HG03097 (cell line): ENCODE data around the gene SETD7.

Source experiments
- ATAC-seq: cut with Tn5 transposase; IDR thresholded peaks from one replicate; pipeline ENCODE4 v1.9.1; 2021; ENCODE audit not compliant: unreplicated experiment, low FRiP score

SETD7 gene

DNA sequence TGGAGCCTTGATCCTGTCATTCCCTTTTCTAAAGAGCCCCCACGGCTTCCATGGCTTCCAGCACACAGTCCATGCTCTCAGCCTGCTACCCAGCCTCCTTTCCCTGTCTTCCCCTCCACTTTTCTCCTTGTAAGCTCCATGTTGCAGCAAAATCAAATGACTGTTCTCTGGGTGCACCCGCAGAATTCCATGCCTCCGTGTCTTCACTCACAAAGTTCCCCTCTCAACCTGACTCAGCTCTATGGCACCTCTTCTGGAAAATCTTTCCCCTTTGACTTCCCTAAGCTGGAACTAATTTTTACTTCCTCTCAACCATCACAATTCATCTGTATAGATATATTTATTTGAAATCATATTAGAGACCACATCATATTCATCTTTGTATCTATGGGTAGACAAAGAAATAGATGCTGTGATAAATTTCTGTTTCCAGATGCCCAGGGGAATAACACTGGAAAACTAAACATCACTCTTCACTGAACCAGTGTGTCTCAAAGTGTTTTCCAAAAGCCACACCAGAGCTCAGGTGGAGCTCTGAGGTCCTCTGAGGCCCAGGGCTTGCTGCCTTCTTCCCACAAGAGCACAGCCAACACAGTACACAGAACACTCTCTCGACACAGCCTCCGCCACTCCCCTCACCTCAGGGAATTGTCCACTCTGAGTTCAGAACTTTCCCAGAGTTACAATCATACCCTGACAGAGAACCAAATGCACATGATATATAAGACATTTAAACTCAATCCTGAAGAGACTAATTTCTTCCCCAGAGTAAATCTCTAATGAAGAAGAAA lies 3.3 kb downstream of the SETD7 start:
- ATAC-seq: no peak

DNA sequence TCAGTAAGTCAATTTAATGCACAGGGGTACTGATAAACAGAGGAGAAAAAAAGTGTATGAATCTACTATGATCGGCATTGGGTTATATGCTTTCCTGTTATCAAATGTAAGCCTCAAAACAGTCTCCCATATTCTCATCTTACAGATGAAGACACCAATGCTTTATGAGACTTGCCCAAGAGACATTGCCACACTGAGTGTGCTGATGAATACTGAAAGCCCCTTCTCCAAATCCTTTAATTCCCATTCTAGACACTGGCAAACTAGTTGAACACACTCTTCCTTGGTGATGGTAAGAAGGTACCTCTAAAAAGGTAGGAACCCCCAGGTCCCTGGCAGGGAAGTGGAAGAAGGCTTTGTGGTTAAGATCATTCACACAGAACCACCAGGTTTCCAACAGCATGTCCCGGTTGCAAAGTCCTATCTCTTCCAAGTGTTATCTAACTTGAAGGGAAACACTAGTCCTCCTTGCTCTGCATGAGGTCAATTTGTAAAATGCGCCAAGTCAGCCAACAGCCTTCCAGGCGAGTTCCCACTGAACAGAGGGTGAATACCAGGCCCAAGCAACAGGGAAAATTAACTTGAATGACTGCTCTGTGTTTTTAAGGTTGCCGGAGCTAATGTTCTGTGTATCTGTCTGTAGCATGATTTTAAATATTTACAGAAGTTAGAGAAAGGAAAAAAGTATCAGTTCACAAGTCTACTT lies 5.1 kb downstream of the SETD7 start:
- no peak for ATAC-seq

DNA sequence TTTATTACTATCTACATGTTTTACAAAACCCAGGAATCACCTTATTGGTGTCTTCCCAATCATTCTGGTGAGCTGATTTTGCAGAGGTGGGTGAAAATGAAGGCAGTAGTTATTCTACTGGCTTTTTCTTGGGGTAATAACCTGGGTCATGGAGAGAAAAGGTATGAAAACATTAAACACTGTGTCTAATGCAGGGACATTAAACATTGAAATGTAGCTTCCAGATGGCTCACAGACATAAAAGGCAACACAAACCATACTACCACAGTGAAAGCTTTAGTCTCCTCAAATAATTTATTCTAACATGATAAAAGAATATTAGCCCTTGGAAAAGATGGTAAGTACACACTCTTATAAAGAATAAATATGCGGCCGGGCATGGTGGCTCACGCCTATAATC lies 8.0 kb downstream of the SETD7 start:
- no peak for ATAC-seq

DNA sequence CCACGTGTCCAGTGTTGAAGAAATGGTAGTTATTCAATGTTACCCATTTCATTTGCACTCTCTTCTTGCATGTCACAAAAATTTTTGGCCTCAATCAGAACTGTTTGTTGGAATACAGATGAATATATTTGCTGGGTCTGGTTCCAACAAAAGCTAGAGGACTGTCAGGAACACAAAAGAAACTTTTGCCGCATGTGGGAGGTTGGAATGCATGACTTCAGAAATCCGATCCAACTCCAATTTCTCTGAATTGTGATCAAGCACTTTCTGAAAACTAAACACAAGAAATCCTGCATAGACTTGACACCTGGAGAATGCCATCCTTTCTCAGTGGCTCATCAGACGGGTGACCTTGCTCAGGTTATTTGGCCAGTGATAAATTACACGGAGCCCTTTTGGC lies 15.4 kb downstream of the SETD7 start:
- no peak for ATAC-seq

DNA sequence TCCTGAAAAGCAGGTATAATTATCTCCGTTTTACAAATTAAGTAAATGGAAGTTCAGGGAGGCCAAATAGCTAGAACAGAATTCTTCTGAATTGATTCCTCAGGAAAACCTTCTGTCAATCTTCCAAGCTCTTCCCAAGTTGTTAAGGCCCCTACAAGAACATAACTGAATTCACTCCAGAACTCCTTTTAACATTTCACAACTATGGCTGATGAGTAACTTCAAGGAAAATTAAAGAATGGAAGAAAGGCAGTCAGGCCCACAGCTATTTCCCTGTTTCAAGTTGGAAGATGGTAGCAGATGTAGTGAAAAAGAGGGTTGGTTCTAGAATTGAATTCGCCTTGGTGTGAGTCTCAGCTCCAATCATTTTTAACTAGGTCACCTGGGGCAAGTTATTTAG lies 15.9 kb downstream of the SETD7 start:
- ATAC-seq: no peak

DNA sequence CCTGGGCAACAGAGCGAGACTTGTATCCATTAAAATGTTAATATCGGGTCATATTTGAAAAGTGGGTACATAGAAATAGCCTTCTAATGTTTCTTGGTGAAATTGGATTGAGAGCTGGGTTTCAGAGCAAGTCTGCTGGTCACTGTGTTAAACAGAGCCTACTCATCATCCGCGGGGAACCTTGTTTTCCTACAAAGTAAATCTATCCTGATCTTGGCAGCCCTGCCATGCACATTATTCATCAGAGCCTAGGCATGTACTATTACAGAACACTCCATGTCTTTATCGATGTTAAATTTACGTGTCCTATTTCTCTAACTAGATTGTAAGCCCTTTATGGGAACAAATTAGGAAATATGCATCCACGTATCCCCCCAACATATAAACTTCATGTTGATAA lies 18.7 kb downstream of the SETD7 start:
- no peak for ATAC-seq

DNA sequence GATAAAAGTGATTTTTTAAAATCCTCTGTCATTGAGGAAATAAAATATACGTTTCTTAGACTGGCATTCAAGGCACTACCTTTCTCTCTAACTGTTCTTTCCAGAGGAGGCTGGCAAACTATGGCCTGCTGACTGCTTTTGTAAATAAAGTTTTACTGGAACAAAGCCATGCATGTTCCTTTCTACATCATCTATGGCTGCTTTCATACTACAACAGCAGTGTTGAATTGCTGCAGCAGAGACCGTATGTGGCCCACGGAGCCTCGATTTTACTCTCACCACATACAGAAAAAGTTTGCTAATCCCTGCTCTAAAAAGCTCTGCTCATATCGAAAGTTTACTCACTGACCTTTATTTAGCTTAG lies 20.2 kb downstream of the SETD7 start:
- ATAC-seq: no peak

DNA sequence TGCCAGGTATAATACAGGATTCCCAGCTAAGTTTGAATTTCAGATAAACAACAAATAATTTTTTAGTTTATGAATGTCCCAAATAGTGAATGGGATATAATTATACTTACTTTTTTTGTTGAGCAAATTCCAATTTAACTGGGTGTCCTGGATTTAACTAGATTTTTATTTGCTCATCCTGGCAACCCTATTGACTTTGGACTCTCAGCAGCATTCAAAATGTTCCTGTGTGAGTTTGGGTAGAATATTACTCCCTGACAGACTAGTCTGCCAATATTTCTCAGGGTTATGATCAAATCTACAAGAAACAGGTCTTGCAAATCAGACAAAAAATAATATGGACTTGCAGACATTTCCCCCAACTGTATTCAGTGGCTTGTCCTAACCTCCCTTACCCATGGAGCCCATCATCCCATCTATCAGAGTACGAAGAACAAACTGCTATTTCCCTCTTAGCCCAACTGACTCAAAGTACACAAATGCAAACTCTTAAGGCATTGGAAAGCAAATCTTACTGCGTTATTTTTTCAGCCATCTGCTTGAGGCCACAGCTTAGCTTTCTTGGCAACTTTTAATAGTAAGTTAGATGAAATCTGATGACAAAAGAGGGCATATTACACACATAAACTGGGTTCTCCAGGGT lies 20.7 kb downstream of the SETD7 start:
- no peak for ATAC-seq

DNA sequence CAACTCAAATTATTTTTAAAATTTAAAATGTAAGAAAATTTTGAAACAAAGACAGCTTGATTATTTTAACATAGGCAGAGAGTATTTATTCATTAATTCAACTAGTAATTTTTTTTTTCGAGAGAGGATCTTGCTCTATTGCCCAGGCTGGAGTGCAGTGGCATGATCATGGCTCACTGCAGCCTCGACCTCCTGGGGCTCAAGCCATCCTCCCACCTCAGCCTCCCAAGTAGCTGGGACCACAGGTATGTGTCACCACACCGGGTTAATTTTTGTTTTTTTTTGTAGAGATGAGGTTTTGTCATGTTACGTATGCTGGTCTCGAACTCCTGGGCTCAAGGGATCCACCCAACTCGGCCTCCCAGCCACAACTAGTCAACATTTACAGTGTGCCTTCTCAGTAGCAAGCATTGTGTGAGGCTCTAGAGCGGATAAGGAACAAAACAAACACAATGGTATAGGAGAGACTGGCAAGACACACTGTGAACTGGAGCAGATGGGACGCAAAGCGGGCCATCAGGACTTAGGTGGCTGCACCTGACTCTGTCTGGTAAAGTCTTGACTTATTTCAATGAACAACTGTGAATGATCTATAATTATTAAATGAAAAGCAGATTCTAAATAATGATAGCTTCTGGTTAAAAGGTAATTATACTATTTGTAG lies 21.6 kb downstream of the SETD7 start:
- no peak for ATAC-seq

DNA sequence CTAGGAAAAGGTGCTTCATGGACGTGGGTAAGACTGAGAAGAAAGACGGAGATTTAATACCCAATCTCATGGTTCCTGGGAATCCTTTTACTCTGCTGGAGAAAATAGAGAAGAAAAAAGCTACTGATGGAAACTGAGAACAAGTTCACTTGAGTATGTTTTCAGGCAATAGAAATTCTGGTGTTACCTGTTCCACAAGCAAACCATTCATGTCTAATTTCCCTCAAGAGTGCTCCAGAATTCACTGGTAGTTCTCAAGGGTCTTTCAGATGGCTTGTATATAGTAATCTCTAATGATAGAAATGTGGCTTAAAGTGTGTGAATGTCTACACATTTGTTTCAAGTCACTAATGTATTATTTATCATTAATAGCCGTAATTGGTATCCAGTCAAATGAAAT lies 22.5 kb downstream of the SETD7 start:
- no peak for ATAC-seq

DNA sequence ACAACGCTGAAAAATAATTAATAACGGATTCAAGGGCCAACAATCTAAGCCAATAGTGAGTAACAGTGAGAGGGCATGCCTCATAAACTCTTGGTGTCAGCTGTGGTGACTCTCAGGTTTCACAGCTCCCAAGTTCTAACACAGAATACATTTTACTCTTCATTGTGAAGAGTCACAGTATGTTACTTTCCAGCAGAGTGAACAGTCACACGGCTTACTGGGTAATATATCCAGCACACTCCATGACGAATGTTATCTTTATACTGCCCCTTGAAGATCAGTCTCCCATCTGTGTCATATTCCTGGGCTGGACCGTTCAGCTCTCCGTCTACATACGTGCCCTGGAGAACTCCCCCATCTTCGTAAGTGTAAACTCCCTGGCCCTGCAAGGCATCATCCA lies 23.1 kb downstream of the SETD7 start:
- ATAC-seq: no peak

DNA sequence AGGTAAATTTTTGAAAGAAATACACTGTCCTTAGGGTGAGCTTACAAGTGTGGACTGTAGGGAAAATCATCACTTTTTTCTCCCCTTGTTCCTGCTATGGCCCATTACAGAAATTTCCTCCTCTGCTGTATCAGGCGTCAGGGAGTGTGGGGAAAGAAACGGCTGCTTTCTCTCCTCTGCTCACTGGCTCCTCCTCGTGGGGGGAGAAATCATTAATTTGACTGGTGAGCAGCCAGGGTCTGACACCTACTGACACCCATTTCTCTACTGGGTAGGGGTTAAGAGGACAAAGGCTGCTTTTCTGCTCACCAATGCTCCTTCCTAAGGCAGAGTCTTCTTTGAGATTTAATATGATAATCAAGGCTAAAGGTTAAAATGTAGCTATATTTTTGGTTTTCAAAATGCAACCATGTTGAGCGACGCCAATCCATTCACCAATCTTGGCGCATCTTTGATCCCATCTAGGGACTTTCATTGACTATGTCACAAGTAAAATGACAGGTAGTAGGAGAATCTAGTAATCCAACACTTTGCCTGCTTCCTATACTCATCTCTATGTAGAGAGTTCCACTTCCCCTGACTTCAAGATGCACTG lies 25.1 kb downstream of the SETD7 start:
- ATAC-seq: no peak

DNA sequence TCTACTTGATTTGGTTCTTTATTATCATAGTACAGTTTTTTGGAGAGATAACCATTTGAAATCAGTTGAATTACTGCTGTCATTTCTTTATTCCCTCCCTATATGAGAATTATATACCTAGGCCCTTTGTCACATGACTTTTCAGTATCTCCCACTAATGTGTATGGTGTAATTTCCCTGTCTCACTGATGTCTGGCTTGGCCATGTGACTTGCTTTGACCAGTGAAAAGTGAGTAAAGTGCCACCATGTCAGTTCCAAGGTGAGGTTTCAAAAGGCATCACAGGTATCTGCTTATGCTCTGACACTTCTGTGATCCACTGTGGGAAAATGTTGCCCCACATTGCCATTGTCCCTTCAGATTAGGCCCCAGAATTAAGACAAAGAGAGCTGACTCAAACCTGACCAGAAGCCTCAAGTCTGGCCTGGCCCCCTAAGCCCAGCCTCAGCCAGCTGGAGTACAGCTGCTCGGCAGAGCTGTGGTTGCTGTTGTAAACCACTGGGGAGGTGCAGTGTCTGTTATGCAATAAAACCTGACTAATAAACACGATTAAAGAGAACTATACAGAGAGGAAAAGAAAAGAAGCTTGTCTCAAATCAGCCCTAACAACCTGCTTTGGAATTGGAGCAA lies 27.5 kb downstream of the SETD7 start:
- peak; percentile 52 for ATAC-seq

DNA sequence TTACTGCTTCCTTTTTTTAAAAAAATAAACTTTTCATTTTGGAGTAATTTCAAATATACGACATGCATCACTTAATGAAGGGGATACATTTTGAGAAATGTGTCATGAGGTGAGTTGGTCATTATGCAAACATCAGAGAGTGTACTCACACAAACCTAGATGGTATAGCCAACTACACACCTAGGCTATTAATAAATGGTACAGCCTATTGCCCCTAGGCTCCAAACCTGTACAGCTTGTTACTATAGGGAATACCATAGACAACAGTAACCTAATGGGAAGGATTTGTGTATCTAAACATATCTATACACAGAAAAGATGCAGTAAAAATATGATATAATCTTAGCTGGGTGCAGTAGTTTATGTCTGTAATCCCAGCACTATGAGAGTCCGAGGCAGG lies 29.1 kb downstream of the SETD7 start:
- no peak for ATAC-seq

DNA sequence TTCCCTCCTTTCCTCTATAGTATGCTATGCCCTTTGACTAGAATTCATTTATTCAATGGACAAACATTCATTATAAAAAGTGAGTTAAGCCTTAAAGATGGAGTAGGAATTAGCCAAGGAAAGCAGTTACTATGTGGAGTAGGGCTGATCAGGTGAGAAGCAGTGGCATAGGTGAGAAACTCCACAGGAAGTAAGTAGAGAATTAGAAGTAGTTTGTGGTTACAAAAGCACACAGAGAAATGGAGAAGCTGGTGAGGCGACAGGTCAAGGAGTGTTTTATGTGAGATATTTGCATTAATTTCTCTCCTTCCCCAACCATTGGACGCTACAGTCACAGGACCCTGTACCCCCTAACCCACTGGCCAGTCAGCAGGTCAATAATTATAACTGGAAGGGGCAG lies 30.6 kb downstream of the SETD7 start:
- no peak for ATAC-seq

DNA sequence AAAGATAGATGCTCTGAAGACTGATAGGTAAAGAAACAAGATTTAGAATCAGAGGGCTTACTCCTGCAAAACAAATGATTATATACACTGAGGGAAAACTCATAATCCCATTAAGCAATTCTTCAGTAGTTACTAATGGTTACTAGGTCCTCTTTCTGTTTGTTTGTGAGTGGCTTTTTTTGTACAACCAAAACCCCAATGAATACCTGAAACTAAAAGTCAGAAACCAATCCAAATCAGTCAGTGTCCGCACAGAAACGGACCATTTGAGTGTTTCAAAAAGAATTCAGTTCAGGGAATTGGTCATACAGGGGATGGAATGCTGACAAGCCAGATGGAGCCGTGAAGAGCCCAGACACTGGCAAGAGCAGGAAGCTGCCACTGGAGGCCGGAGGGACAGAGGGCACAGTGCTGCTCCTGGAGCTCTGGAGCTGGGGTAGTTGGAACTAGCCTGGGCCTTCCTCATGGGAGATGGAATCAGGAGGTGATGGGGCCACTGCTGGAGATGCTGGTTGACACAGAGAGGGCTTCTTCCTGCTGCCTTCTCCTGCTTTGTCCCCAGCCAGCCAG lies 31.9 kb downstream of the SETD7 start:
- no peak for ATAC-seq

DNA sequence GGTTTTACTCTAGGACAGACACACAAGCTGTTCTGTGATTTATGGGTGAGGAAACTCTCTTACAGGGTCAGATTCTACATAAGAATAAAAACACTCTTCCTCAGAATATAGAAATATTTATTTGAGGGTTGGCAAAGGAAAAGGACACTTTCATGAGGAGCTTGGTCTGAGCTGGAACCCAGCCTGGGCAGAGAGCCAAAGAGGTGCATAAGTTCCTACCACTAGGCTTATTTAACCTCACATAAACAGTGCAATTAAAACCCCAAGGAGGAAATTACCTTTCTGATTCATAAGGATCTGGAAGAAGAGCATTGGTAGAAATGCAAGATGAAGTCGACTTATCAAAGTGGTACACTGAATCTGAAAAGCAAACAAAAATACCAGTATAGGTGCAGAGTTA lies 32.9 kb downstream of the SETD7 start:
- no peak for ATAC-seq

DNA sequence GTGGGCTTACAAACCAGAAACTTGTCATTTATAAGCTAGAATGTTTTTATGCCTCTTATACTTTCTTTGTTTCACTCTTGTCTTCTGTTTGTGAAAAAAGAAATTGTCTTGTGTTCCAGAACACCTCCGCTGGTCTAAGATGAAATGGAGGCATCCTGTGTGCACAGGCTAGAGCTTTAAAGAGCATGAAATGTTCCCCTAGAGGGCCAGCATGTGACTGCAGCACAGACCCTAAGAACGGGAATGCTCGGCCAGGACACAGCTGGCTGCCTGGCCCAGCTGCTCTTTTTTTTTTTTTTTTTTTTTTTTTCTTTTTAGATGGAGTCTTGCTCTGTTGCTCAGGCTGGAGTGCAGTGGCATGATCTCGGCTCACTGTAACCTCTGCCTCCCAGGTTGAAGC lies 33.6 kb downstream of the SETD7 start:
- ATAC-seq: peak; percentile 37

DNA sequence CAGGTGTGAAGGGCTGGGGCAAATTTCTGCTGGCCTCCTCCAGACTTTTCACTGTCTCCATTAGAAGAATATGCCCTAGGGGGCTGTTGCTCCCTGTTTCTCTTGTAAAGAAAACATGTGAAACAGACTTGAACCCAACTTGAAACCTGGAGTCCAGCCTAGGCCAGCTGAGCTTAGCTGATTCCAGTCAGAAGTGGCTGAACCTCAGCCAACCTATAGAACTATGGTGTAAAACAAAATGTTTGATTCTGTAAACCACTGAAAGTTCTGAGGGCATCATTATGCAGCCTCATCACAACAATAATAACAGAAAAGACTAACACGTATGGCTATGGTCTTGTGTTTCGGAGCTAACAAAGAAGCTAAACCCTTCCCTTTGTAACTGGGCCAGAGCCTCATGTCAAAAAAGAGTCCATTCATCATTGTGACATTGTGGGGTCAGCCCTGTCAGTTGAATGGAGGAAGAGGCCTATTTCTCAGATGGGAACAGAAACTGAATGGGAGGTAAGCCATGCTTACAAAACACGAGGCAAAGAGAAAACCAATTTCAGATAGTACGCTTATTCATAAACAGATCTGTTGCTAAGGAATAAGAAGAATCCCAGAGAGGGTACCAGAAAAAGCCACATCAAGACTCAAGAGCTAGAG lies 34.1 kb downstream of the SETD7 start:
- ATAC-seq: peak; percentile 50

DNA sequence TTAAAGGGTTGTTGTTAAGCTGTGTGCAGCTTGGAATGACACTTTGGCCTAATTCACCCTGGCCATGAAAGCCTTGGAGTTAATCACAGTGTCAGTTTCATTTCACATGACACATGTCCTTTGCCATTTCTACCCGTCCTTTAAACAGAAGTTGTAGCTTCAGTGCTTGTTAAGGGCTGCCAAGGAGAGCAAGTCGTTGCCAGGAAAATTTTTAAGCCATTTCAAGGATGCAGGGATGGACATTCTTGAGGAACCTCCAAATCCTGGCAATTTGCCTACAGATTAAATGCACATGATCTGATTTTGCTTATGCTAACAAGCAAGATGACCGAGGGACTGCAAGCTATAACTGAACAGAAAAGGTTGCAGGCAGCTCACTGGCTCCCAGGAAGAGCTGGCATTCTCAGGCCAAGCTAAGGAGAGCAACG lies 40.5 kb downstream of the SETD7 start:
- no peak for ATAC-seq
